Measurements from ENCODE around the gene G6PC2. TPM values are rescaled to one million over a fixed set of nuclear protein-coding genes. Genes with fewer than 3 reads are reported as not detected.
"Not testable (repeated sequence)": the region's sequence is repeated elsewhere in the genome, so short reads cannot be mapped to it uniquely, and the experiment has no call there.

Gene G6PC2
- not detected for total RNA-seq
- polyA plus RNA-seq: 0.05 TPM
- long read RNA-seq, donor 1: 0 reads
- long read RNA-seq, donor 2: 0 reads
- long read RNA-seq, donor 3: 0 reads
- long read RNA-seq, donor 4: 0 reads
- long read RNA-seq, donor 5: 0 reads
- long read RNA-seq, donor 6: 0 reads
- long read RNA-seq, donor 7: 0 reads
- long read RNA-seq, donor 8: 0 reads
- long read RNA-seq, donor 9: 0 reads
- long read RNA-seq, donor 10: 0 reads

DNA sequence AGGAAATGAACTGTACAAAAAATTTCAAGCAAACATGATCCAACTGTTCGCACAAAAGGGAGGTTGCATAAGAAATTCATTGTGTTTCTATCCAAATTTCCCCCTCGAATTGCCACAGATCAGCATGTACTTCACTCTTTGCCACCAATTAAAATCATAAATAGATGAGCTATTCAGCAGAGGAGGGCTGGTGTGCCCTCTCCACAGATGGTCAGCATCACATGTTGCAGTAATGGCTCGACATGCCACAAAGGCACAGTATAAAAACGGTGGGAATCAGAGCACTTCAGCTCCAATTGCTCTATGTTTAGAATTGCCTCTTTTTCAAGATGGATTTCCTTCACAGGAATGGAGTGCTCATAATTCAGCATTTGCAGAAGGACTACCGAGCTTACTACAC, at the start of gene G6PC2:
Gene G6PC2, plus strand, starts transcription at position 289 of the 400 bp plus-strand sequence. Its CDS starts 41 bp downstream, at position 330.
- Histone ChIP-seq H3K9me3 (ENCODE audit: control insufficient read depth in 2 of 2, insufficient read depth in 1 of 2, low read length in 1 of 2) (no peaks in the 10 kb centered on the region), H3K27ac (ENCODE audit: low read depth in 1 of 2, low read length in 1 of 2) (no peak within 1 kb of the TSS), H3K4me1 (ENCODE audit: control insufficient read depth in 2 of 2, insufficient read depth in 2 of 2, low read length in 2 of 2) (no peaks in the 10 kb centered on the region), H3K4me3 (ENCODE audit: low read length in 2 of 2) (no peak within 1 kb of the TSS), H3K27me3 (ENCODE audit: control insufficient read depth in 2 of 2, insufficient read depth in 1 of 2, low read length in 1 of 2) (no peaks in the 10 kb centered on the region), H3K36me3 (ENCODE audit: control insufficient read depth in 2 of 2, insufficient read depth in 2 of 2, low read length in 1 of 2) (no peaks in the 10 kb centered on the region)
- DNase-seq (ENCODE audit: low read depth in 6 of 9, low spot score in 9 of 9): no peak
- WGBS: 86% methylated on average over 5 of the region's 5 CpGs

- WGBS: 93% methylated on average over 5 of the region's 5 CpGs
- Histone ChIP-seq H3K9me3 (ENCODE audit: control insufficient read depth in 2 of 2, insufficient read depth in 1 of 2, low read length in 1 of 2) (no peaks in the 10 kb centered on the region), H3K27me3 (ENCODE audit: control insufficient read depth in 2 of 2, insufficient read depth in 1 of 2, low read length in 1 of 2) (no peaks in the 10 kb centered on the region), H3K36me3 (ENCODE audit: control insufficient read depth in 2 of 2, insufficient read depth in 2 of 2, low read length in 1 of 2) (peaks cover 2 to 27% of the 10 kb centered on the region in 2 donors), H3K4me1 (ENCODE audit: control insufficient read depth in 2 of 2, insufficient read depth in 2 of 2, low read length in 2 of 2) (no peaks in the 10 kb centered on the region), H3K4me3 (ENCODE audit: low read length in 2 of 2) (no peak overlapping the region), H3K27ac (ENCODE audit: low read depth in 1 of 2, low read length in 1 of 2) (no peak overlapping the region)
- peak in 2 of 9 donors; percentile 7 to 20 for DNase-seq (ENCODE audit: low read depth in 6 of 9, low spot score in 9 of 9)
Measured at GRCh38 chr2:168851674-168852320, 49.3 kb upstream of the G6PC2 start.

GRCh38 chr2:168852481-168852880, 48.6 kb upstream of the G6PC2 start:
- Histone ChIP-seq H3K4me3 (ENCODE audit: low read length in 2 of 2) (no peak overlapping the region), H3K27ac (ENCODE audit: low read depth in 1 of 2, low read length in 1 of 2) (no peak overlapping the region), H3K4me1 (ENCODE audit: control insufficient read depth in 2 of 2, insufficient read depth in 2 of 2, low read length in 2 of 2) (no peaks in the 10 kb centered on the region), H3K9me3 (ENCODE audit: control insufficient read depth in 2 of 2, insufficient read depth in 1 of 2, low read length in 1 of 2) (no peaks in the 10 kb centered on the region), H3K27me3 (ENCODE audit: control insufficient read depth in 2 of 2, insufficient read depth in 1 of 2, low read length in 1 of 2) (no peaks in the 10 kb centered on the region), H3K36me3 (ENCODE audit: control insufficient read depth in 2 of 2, insufficient read depth in 2 of 2, low read length in 1 of 2) (peaks cover 2 to 27% of the 10 kb centered on the region in 2 donors)
- 74% methylated on average over 3 of the region's 3 CpGs for WGBS
- DNase-seq (ENCODE audit: low read depth in 6 of 9, low spot score in 9 of 9): no peak

DNA sequence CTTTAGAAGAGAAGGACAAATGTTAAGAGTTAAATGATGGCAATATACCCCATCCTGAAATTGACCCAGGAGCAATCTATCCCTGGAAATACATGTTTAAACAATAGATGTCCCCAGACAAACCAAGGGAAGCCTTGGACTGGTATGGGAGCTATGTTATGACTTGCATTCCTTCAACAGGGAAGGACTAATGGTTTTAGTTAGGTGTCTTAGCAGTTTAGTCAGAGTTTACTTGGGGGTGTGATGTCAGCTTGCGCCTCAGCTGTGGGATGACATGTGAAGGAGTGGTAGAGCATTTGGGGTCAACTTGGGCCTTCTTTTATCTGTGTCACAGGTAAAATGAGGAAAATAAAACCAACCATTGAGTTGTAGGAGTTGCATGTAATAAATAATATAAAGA, 47.6 kb upstream of the G6PC2 start:
- WGBS: 100% methylated on average over 1 of the region's 1 CpG
- Histone ChIP-seq H3K4me1 (ENCODE audit: control insufficient read depth in 2 of 2, insufficient read depth in 2 of 2, low read length in 2 of 2) (no peaks in the 10 kb centered on the region), H3K4me3 (ENCODE audit: low read length in 2 of 2) (no peak overlapping the region), H3K27ac (ENCODE audit: low read depth in 1 of 2, low read length in 1 of 2) (no peak overlapping the region), H3K36me3 (ENCODE audit: control insufficient read depth in 2 of 2, insufficient read depth in 2 of 2, low read length in 1 of 2) (peaks cover 2 to 35% of the 10 kb centered on the region in 2 donors), H3K9me3 (ENCODE audit: control insufficient read depth in 2 of 2, insufficient read depth in 1 of 2, low read length in 1 of 2) (no peaks in the 10 kb centered on the region), H3K27me3 (ENCODE audit: control insufficient read depth in 2 of 2, insufficient read depth in 1 of 2, low read length in 1 of 2) (no peaks in the 10 kb centered on the region)
- no peak for DNase-seq (ENCODE audit: low read depth in 6 of 9, low spot score in 9 of 9)

- H3K4me1 ChIP-seq (ENCODE audit: control insufficient read depth in 2 of 2, insufficient read depth in 2 of 2, low read length in 2 of 2): no peaks in the 10 kb centered on the region
- DNase-seq (ENCODE audit: low read depth in 6 of 9, low spot score in 9 of 9): no peak
- H3K27ac ChIP-seq (ENCODE audit: low read depth in 1 of 2, low read length in 1 of 2): no peak overlapping the region
- WGBS: over 99% methylated on average over 5 of the region's 5 CpGs
- no peak overlapping the region for H3K4me3 ChIP-seq (ENCODE audit: low read length in 2 of 2)
- no peaks in the 10 kb centered on the region for H3K27me3 ChIP-seq (ENCODE audit: control insufficient read depth in 2 of 2, insufficient read depth in 1 of 2, low read length in 1 of 2)
- H3K9me3 ChIP-seq (ENCODE audit: control insufficient read depth in 2 of 2, insufficient read depth in 1 of 2, low read length in 1 of 2): no peaks in the 10 kb centered on the region
- peaks cover 2 to 35% of the 10 kb centered on the region in 2 donors for H3K36me3 ChIP-seq (ENCODE audit: control insufficient read depth in 2 of 2, insufficient read depth in 2 of 2, low read length in 1 of 2)
Measured at GRCh38 chr2:168854651-168855050, 46.4 kb upstream of the G6PC2 start.

- DNase-seq (ENCODE audit: low read depth in 6 of 9, low spot score in 9 of 9): no peak
- Histone ChIP-seq H3K4me1 (ENCODE audit: control insufficient read depth in 2 of 2, insufficient read depth in 2 of 2, low read length in 2 of 2) (no peaks in the 10 kb centered on the region), H3K36me3 (ENCODE audit: control insufficient read depth in 2 of 2, insufficient read depth in 2 of 2, low read length in 1 of 2) (peaks cover 2 to 35% of the 10 kb centered on the region in 2 donors), H3K27ac (ENCODE audit: low read depth in 1 of 2, low read length in 1 of 2) (no peak overlapping the region), H3K27me3 (ENCODE audit: control insufficient read depth in 2 of 2, insufficient read depth in 1 of 2, low read length in 1 of 2) (no peaks in the 10 kb centered on the region), H3K9me3 (ENCODE audit: control insufficient read depth in 2 of 2, insufficient read depth in 1 of 2, low read length in 1 of 2) (no peaks in the 10 kb centered on the region), H3K4me3 (ENCODE audit: low read length in 2 of 2) (no peak overlapping the region)
- 96% methylated on average over 3 of the region's 3 CpGs for WGBS
Measured at GRCh38 chr2:168855601-168856000, 45.5 kb upstream of the G6PC2 start.

DNA sequence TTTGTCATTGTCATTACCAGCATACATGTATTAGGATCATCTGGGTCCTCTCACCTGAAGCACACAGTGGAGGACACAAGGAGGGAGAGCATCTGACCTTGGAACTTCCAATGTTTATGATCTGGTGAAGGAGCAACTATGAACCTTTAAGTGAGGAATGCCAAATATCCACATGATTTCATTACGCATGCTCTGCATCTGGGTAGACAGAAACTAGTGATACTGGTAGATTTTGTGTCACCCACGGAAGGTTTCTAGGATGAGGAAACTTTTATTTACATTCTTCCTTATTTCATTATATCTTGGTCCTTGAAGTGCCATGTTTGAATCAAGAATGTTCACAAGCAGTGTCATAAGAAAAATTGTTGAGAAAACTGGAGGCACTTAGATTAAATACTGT, 42.9 kb upstream of the G6PC2 start:
- DNase-seq (ENCODE audit: low read depth in 6 of 9, low spot score in 9 of 9): no peak
- Histone ChIP-seq H3K4me3 (ENCODE audit: low read length in 2 of 2) (no peak overlapping the region), H3K27me3 (ENCODE audit: control insufficient read depth in 2 of 2, insufficient read depth in 1 of 2, low read length in 1 of 2) (no peaks in the 10 kb centered on the region), H3K36me3 (ENCODE audit: control insufficient read depth in 2 of 2, insufficient read depth in 2 of 2, low read length in 1 of 2) (peaks cover 7 to 37% of the 10 kb centered on the region in 2 donors), H3K4me1 (ENCODE audit: control insufficient read depth in 2 of 2, insufficient read depth in 2 of 2, low read length in 2 of 2) (no peaks in the 10 kb centered on the region), H3K9me3 (ENCODE audit: control insufficient read depth in 2 of 2, insufficient read depth in 1 of 2, low read length in 1 of 2) (no peaks in the 10 kb centered on the region), H3K27ac (ENCODE audit: low read depth in 1 of 2, low read length in 1 of 2) (no peak overlapping the region)
- WGBS: 95% methylated on average over 2 of the region's 2 CpGs

- H3K4me3 ChIP-seq (ENCODE audit: low read length in 2 of 2); H3K9me3 ChIP-seq (ENCODE audit: control insufficient read depth in 2 of 2, insufficient read depth in 1 of 2, low read length in 1 of 2); H3K27me3 ChIP-seq (ENCODE audit: control insufficient read depth in 2 of 2, insufficient read depth in 1 of 2, low read length in 1 of 2); H3K4me1 ChIP-seq (ENCODE audit: control insufficient read depth in 2 of 2, insufficient read depth in 2 of 2, low read length in 2 of 2); DNase-seq (ENCODE audit: low read depth in 6 of 9, low spot score in 9 of 9); H3K27ac ChIP-seq (ENCODE audit: low read depth in 1 of 2, low read length in 1 of 2): not testable (repeated sequence)
- WGBS: 97% methylated on average over 1 of the region's 1 CpG
- peaks cover 12 to 38% of the 10 kb centered on the region in 2 donors for H3K36me3 ChIP-seq (ENCODE audit: control insufficient read depth in 2 of 2, insufficient read depth in 2 of 2, low read length in 1 of 2)
Measured at GRCh38 chr2:168867164-168867563, 33.9 kb upstream of the G6PC2 start.

GRCh38 chr2:168870369-168870768, 30.7 kb upstream of the G6PC2 start:
- H3K4me1 ChIP-seq (ENCODE audit: control insufficient read depth in 2 of 2, insufficient read depth in 2 of 2, low read length in 2 of 2); H3K9me3 ChIP-seq (ENCODE audit: control insufficient read depth in 2 of 2, insufficient read depth in 1 of 2, low read length in 1 of 2); DNase-seq (ENCODE audit: low read depth in 6 of 9, low spot score in 9 of 9); H3K27ac ChIP-seq (ENCODE audit: low read depth in 1 of 2, low read length in 1 of 2); H3K4me3 ChIP-seq (ENCODE audit: low read length in 2 of 2); H3K27me3 ChIP-seq (ENCODE audit: control insufficient read depth in 2 of 2, insufficient read depth in 1 of 2, low read length in 1 of 2): not testable (repeated sequence)
- WGBS: 100% methylated on average over 1 of the region's 1 CpG
- H3K36me3 ChIP-seq (ENCODE audit: control insufficient read depth in 2 of 2, insufficient read depth in 2 of 2, low read length in 1 of 2): peaks cover 5 to 24% of the 10 kb centered on the region in 2 donors
